Ascending aorta (tissue), 2 donors: ENCODE measurements around the gene AMPD3. TPM values are rescaled to one million over a fixed set of nuclear protein-coding genes. Genes with fewer than 3 reads are reported as not detected.

Experiments
- DNase-seq, 2 donors: peaks; one replicate each; pipeline ENCODE4 v3.0.0-alpha.2; 2019; ENCODE audit warnings: low spot score in 2 of 2
- H3K27ac ChIP-seq, 2 donors: fragments of 200-600 bp; sonication (generic); one replicate each; pipeline ENCODE4 v1.5.1; 2016 to 2017; ENCODE audit warnings: mild to moderate bottlenecking in 1 of 2
- H3K27me3 ChIP-seq: fragments of 200-600 bp; sonication (generic); one replicate; pipeline ENCODE4 v1.5.1; 2017
- H3K36me3 ChIP-seq, 2 donors: fragments of 200-600 bp; sonication (generic); one replicate each; pipeline ENCODE4 v1.5.1; 2016
- H3K4me1 ChIP-seq, 2 donors: fragments of 200-600 bp; sonication (generic); one replicate each; pipeline ENCODE4 v1.5.1; 2016 to 2017; ENCODE audit warnings: mild to moderate bottlenecking in 1 of 2
- H3K4me3 ChIP-seq, 2 donors: fragments of 200-600 bp; sonication (generic); one replicate each; pipeline ENCODE4 v1.5.1; 2016 to 2017; ENCODE audit warnings: mild to moderate bottlenecking in 1 of 2
- H3K9me3 ChIP-seq, 2 donors: fragments of 200-600 bp; sonication (generic); one replicate each; pipeline ENCODE4 v1.5.1; 2016
- CTCF ChIP-seq, 3 experiments: fragments of 200-600 bp in 2 of 3; fragments of 450-650 bp in 1 of 3; sonication (generic) in 2 of 3; IDR thresholded peaks; one replicate each; pipeline ENCODE4 v1.5.1; 2016 to 2019; ENCODE audit warnings: antibody characterized with exemption in 3 of 3, mild to moderate bottlenecking in 1 of 3, moderate library complexity in 1 of 3
- intact Hi-C: fragments of 100-400 bp; cut with DNase I; formaldehyde crosslinking; loops from one replicate; pipeline ENCODE4 v1.15.1; 2023
- total RNA-seq: library from RNA; depleted of rRNA; stranded (reverse); fragments of >200 nt; gene quantifications from one replicate; pipeline ENCODE4 v1.1.0, GENCODE V29; 2016

AMPD3 gene
- total RNA-seq, 1 donor from 2014 or later, result 2.3 TPM

GRCh38 chr11:10415817-10416392, 39.2 kb upstream of the AMPD3 start:
- TF ChIP-seq CTCF (IDR thresholded peaks at IDR 0.05), result no peak
- intact Hi-C loops, result no loop called here
- Histone ChIP-seq H3K27me3 (no peaks in the 10 kb centered on the region), H3K36me3 (no peaks in the 10 kb centered on the region), H3K9me3 (no peaks in the 10 kb centered on the region), H3K4me1 (no peaks in the 10 kb centered on the region), H3K27ac (no peak overlapping the region), H3K4me3 (no peak overlapping the region)
- DNase-seq, result no peak

- TF ChIP-seq CTCF (IDR thresholded peaks at IDR 0.05), result no peak
- Histone ChIP-seq H3K9me3 (no peaks in the 10 kb centered on the region), H3K27ac (no peak overlapping the region), H3K36me3 (no peaks in the 10 kb centered on the region), H3K4me3 (no peak overlapping the region), H3K27me3 (no peaks in the 10 kb centered on the region), H3K4me1 (no peaks in the 10 kb centered on the region)
- intact Hi-C loops, result no loop called here
- DNase-seq, result no peak
Observed at GRCh38 chr11:10418259-10418949, 36.7 kb upstream of the AMPD3 start.

GRCh38 chr11:10418950-10419310, 36.1 kb upstream of the AMPD3 start:
- Histone ChIP-seq H3K4me1 (no peaks in the 10 kb centered on the region), H3K27me3 (no peaks in the 10 kb centered on the region), H3K9me3 (no peaks in the 10 kb centered on the region), H3K4me3 (no peak overlapping the region), H3K36me3 (no peaks in the 10 kb centered on the region), H3K27ac (no peak overlapping the region)
- DNase-seq, result no peak
- no peak for TF ChIP-seq CTCF (IDR thresholded peaks at IDR 0.05)
- intact Hi-C loops, result no loop called here

- no peaks in the 10 kb centered on the region for H3K36me3 ChIP-seq
- intact Hi-C loops, result no loop called here
- no peak overlapping the region for H3K4me3 ChIP-seq
- no peak for TF ChIP-seq CTCF (IDR thresholded peaks at IDR 0.05)
- no peaks in the 10 kb centered on the region for H3K9me3 ChIP-seq
- H3K27me3 ChIP-seq, result no peaks in the 10 kb centered on the region
- no peak for DNase-seq
- no peaks in the 10 kb centered on the region for H3K4me1 ChIP-seq
- H3K27ac ChIP-seq, result no peak overlapping the region
Observed at GRCh38 chr11:10426475-10426874, 28.6 kb upstream of the AMPD3 start.

GRCh38 chr11:10428453-10428852, 26.6 kb upstream of the AMPD3 start:
- Histone ChIP-seq H3K27ac (no peak overlapping the region), H3K36me3 (no peaks in the 10 kb centered on the region), H3K4me1 (no peaks in the 10 kb centered on the region), H3K27me3 (no peaks in the 10 kb centered on the region), H3K9me3 (no peaks in the 10 kb centered on the region), H3K4me3 (no peak overlapping the region)
- intact Hi-C loops, result no loop called here
- DNase-seq, result no peak
- no peak for TF ChIP-seq CTCF (IDR thresholded peaks at IDR 0.05)
